Eye (tissue), 1 donor: ENCODE data around the gene SUCLA2.

Experiments used
- DNase-seq: peaks from one replicate; pipeline ENCODE4 v3.0.0-alpha.2; 2015

Gene SUCLA2

GRCh38 chr13:48001114-48001881 is at the start of gene SUCLA2:
SUCLA2 (minus strand) TSS chr13:48001273; CDS start chr13:48001269, 4 bp downstream.
- peak; percentile 96 for DNase-seq

- no peak for DNase-seq
Observed at GRCh38 chr13:48050550-48050949, 49.5 kb upstream of the SUCLA2 start.

GRCh38 chr13:48043789-48044503 is 42.9 kb upstream of the SUCLA2 start:
- no peak for DNase-seq

GRCh38 chr13:48042894-48043293 is 41.8 kb upstream of the SUCLA2 start:
- no peak for DNase-seq

GRCh38 chr13:48040896-48041295 is 39.8 kb upstream of the SUCLA2 start:
- no peak for DNase-seq

GRCh38 chr13:48040049-48040448 is 39.0 kb upstream of the SUCLA2 start:
- DNase-seq, result no peak

GRCh38 chr13:48038761-48039160 is 37.7 kb upstream of the SUCLA2 start:
- DNase-seq, result no peak

GRCh38 chr13:48037346-48038173 is 36.5 kb upstream of the SUCLA2 start, which contains the start of gene NUDT15:
NUDT15 (plus strand) TSS chr13:48037726; CDS start chr13:48037747, 21 bp downstream.
- peak; percentile 99 for DNase-seq

GRCh38 chr13:48029859-48030258 is 28.8 kb upstream of the SUCLA2 start:
- no peak for DNase-seq

- no peak for DNase-seq
Observed at GRCh38 chr13:48028066-48028465, 27.0 kb upstream of the SUCLA2 start.

GRCh38 chr13:48019796-48020195 is 18.7 kb upstream of the SUCLA2 start:
- DNase-seq, result no peak

- no peak for DNase-seq
Observed at GRCh38 chr13:48018637-48019036, 17.6 kb upstream of the SUCLA2 start.

- DNase-seq, result no peak
Observed at GRCh38 chr13:48014359-48014758, 13.3 kb upstream of the SUCLA2 start.

- no peak for DNase-seq
Observed at GRCh38 chr13:48012668-48013067, 11.6 kb upstream of the SUCLA2 start.

GRCh38 chr13:48010698-48011097 is 9.6 kb upstream of the SUCLA2 start:
- DNase-seq, result no peak

GRCh38 chr13:48009284-48009683 is 8.2 kb upstream of the SUCLA2 start:
- DNase-seq, result no peak

GRCh38 chr13:48006396-48006795 is 5.3 kb upstream of the SUCLA2 start:
- no peak for DNase-seq

- DNase-seq, result no peak
Observed at GRCh38 chr13:48004201-48004600, 3.1 kb upstream of the SUCLA2 start.

- peak; percentile 42 for DNase-seq
Observed at GRCh38 chr13:48001999-48002398, 926 bp upstream of the SUCLA2 start.

- no peak for DNase-seq
Observed at GRCh38 chr13:48000559-48001113, 437 bp downstream of the SUCLA2 start.

GRCh38 chr13:47999973-48000372 is 1.1 kb downstream of the SUCLA2 start:
- DNase-seq, result no peak

GRCh38 chr13:47997384-47997783 is 3.7 kb downstream of the SUCLA2 start:
- DNase-seq, result no peak

- DNase-seq, result no peak
Observed at GRCh38 chr13:47991859-47992258, 9.2 kb downstream of the SUCLA2 start.
